B cell (primary cell): ENCODE results near the gene FAM174C. TPM values are rescaled to one million over a fixed set of nuclear protein-coding genes. Genes with fewer than 3 reads are reported as not detected.

Source experiments
- ATAC-seq: fragments of 200-7000 bp; cut with Tn5 transposase; one replicate; pipeline ENCODE4 v1.10.0; 2021; ENCODE audit warnings: low read depth, mild to moderate bottlenecking, moderate number of reproducible peaks, moderate library complexity
- CTCF ChIA-PET: fragments of 350-600 bp; sonication (Branson Sonifier 250); formaldehyde crosslinking; loops from one replicate; lab custom pipeline; 2021; ENCODE audit warnings: antibody characterized with exemption, inconsistent platforms; lab: Charles Lee
- POLR2A ChIA-PET: fragments of 350-600 bp; sonication (Branson Sonifier 250); formaldehyde crosslinking; loops from one replicate; lab custom pipeline; 2021; ENCODE audit warnings: antibody characterized with exemption; lab: Charles Lee
- DNase-seq: peaks from one replicate; pipeline ENCODE4 v3.0.0; 2013
- H2AFZ ChIP-seq: 2 replicates; pipeline ENCODE4 v1.6.1; 2012; ENCODE audit warnings: mild to moderate bottlenecking, low read depth, low read length; ENCODE audit not compliant: insufficient read depth, poor library complexity, severe bottlenecking
- H3K27ac ChIP-seq, 2 donors: 1 replicate in 1 of 2; 2 replicates in 1 of 2; pipeline ENCODE4 v1.5.1; 2012 to 2013; ENCODE audit warnings: low read length in 2 of 2, mild to moderate bottlenecking in 2 of 2, moderate library complexity in 1 of 2
- H3K27me3 ChIP-seq, 4 experiments: fragments of 200-600 bp in 1 of 4; sonication (generic) in 1 of 4; replicated peaks in 1 of 4; 1 replicate in 2 of 4; 2 replicates in 2 of 4; pipeline versions ENCODE4 v1.6.1 to v1.7.0; 2013 to 2016; ENCODE audit warnings: low read length in 3 of 4, mild to moderate bottlenecking in 2 of 4, mixed read lengths in 1 of 4, moderate library complexity in 1 of 4; ENCODE audit not compliant: insufficient read depth in 4 of 4, control insufficient read depth in 3 of 4; ENCODE audit errors: control extremely low read depth in 1 of 4
- H3K36me3 ChIP-seq, 2 experiments: replicated peaks in 1 of 2; 1 replicate in 1 of 2; 2 replicates in 1 of 2; pipeline versions ENCODE4 v1.6.1 to v1.7.1; 2013; ENCODE audit warnings: low read length in 1 of 2; ENCODE audit not compliant: insufficient read depth in 2 of 2, control insufficient read depth in 1 of 2; ENCODE audit errors: control extremely low read depth in 1 of 2, extremely low read depth in 1 of 2
- H3K4me1 ChIP-seq, 2 donors: fragments of 200-600 bp in 1 of 2; sonication (generic) in 1 of 2; 1 replicate in 1 of 2; 2 replicates in 1 of 2; pipeline versions ENCODE4 v1.5.1 to v1.6.1; 2013 to 2017; ENCODE audit warnings: low read length in 2 of 2; ENCODE audit not compliant: control insufficient read depth in 2 of 2, insufficient read depth in 2 of 2
- H3K4me2 ChIP-seq: replicated peaks from 2 replicates; pipeline ENCODE3; 2012; ENCODE audit warnings: mild to moderate bottlenecking, low read depth, low read length; ENCODE audit not compliant: poor library complexity, severe bottlenecking
- H3K4me3 ChIP-seq, 5 experiments: fragments of 200-600 bp in 1 of 5; sonication (generic) in 1 of 5; 1 replicate in 3 of 5; 2 replicates in 2 of 5; pipeline versions ENCODE4 v1.5.1 to v1.7.0; 2011 to 2016; ENCODE audit warnings: low read length in 4 of 5, mild to moderate bottlenecking in 4 of 5, low read depth in 2 of 5, control low read depth in 1 of 5, moderate library complexity in 1 of 5; ENCODE audit not compliant: insufficient read depth in 1 of 5; ENCODE audit errors: control extremely low read depth in 1 of 5, extremely low read depth in 1 of 5
- H3K79me2 ChIP-seq: fragments of 200-600 bp; sonication (generic); one replicate; pipeline ENCODE4 v1.6.0; 2016; ENCODE audit warnings: low read length; ENCODE audit not compliant: control insufficient read depth, insufficient read depth
- H3K9ac ChIP-seq: fragments of 200-600 bp; sonication (generic); 2 replicates; pipeline ENCODE4 v1.6.1; 2017; ENCODE audit warnings: mild to moderate bottlenecking, low read length, moderate library complexity
- H3K9me3 ChIP-seq, 3 donors: one replicate each; pipeline versions ENCODE4 v1.6.1 to v1.7.1; 2013; ENCODE audit warnings: low read length in 2 of 3; ENCODE audit not compliant: control insufficient read depth in 2 of 3, insufficient read depth in 1 of 3; ENCODE audit errors: control extremely low read depth in 1 of 3
- H4K20me1 ChIP-seq: 2 replicates; pipeline ENCODE4 v1.6.0; 2012; ENCODE audit warnings: mild to moderate bottlenecking, low read length; ENCODE audit not compliant: insufficient read depth, control insufficient read depth, poor library complexity, severe bottlenecking
- H3K27ac Mint-ChIP-seq: one replicate; pipeline ENCODE4 v1.8.0; 2021; ENCODE audit warnings: mixed read lengths
- H3K27me3 Mint-ChIP-seq: one replicate; pipeline ENCODE4 v1.8.0; 2021; ENCODE audit warnings: mixed read lengths
- H3K4me1 Mint-ChIP-seq: one replicate; pipeline ENCODE4 v1.8.0; 2021; ENCODE audit warnings: mixed read lengths
- H3K4me3 Mint-ChIP-seq: one replicate; pipeline ENCODE4 v1.8.0; 2021; ENCODE audit warnings: mixed read lengths
- H3K9me3 Mint-ChIP-seq: one replicate; pipeline ENCODE4 v1.8.0; 2022; ENCODE audit warnings: mixed read lengths; ENCODE audit not compliant: insufficient read depth
- EZH2 ChIP-seq: IDR thresholded peaks from 2 replicates; pipeline ENCODE4 v1.6.1; 2012; ENCODE audit warnings: borderline replicate concordance, low read depth, mild to moderate bottlenecking, moderate library complexity, low read length; ENCODE audit not compliant: insufficient read depth, poor library complexity, severe bottlenecking
- whole genome bisulfite sequencing: methylation state at CpG from one replicate; pipeline ENCODE4 v1.1.5; 2013; ENCODE audit warnings: missing lambda C conversion rate; ENCODE audit not compliant: insufficient coverage; 5-methylcytosine and 5-hydroxymethylcytosine counted together
- intact Hi-C: fragments of 100-400 bp; cut with micrococcal nuclease; formaldehyde crosslinking; loops from one replicate; pipeline ENCODE4 v1.10.0; 2022
- polyA plus RNA-seq: library from polyadenylated mRNA; depleted of rRNA; stranded (reverse); fragments of >200 nt; gene quantifications from 2 replicates; pipeline ENCODE4 v1.2.3, GENCODE V29; 2012
- total RNA-seq, 2 donors: library from RNA; stranded (reverse); fragments of 120-200 nt in 1 of 2; gene quantifications; 1 replicate in 1 of 2; 2 replicates in 1 of 2; pipeline versions ENCODE4 v1.2.3 to v1.2.4, GENCODE V29; 2013 to 2022
- TF ChIP-seq, protein P1 (sequence below): fragments of 200-600 bp; IDR thresholded peaks from one replicate; pipeline ENCODE4 v1.8.0; 2022; ENCODE audit warnings: antibody characterized with exemption, mild to moderate bottlenecking

The FAM174C gene
- total and polyA plus RNA-seq, 2 donors (not counting 1 experiment from before 2014, with no cell fraction given) = 41.1 to 70.6 TPM

GRCh38 chr19:1268226-1269064 is 6.9 kb upstream of the FAM174C start:
- Histone ChIP-seq H3K9me3 (no peaks in the 10 kb centered on the region), H3K36me3 (peaks cover 7 to 36% of the 10 kb centered on the region in 2 experiments), H4K20me1 (peaks cover 60% of the 10 kb centered on the region), H3K79me2 (peaks cover 59% of the 10 kb centered on the region), H3K27ac (peak overlapping the region; percentile 88 to 92), H3K4me2 (peak overlapping the region; percentile 83), H3K4me3 (peak overlapping the region in 3 of 5 experiments; percentile 13 to 34 (median 18)), H3K27me3 (no peaks in the 10 kb centered on the region), H2AFZ (no peak overlapping the region), H3K9ac (no peak overlapping the region), H3K4me1 (peaks cover 70 to 86% of the 10 kb centered on the region in 2 donors)
- WGBS = 61% methylated on average over 40 of the region's 40 CpGs
- no peak for TF ChIP-seq EZH2
- TF ChIP-seq, protein P1, sequence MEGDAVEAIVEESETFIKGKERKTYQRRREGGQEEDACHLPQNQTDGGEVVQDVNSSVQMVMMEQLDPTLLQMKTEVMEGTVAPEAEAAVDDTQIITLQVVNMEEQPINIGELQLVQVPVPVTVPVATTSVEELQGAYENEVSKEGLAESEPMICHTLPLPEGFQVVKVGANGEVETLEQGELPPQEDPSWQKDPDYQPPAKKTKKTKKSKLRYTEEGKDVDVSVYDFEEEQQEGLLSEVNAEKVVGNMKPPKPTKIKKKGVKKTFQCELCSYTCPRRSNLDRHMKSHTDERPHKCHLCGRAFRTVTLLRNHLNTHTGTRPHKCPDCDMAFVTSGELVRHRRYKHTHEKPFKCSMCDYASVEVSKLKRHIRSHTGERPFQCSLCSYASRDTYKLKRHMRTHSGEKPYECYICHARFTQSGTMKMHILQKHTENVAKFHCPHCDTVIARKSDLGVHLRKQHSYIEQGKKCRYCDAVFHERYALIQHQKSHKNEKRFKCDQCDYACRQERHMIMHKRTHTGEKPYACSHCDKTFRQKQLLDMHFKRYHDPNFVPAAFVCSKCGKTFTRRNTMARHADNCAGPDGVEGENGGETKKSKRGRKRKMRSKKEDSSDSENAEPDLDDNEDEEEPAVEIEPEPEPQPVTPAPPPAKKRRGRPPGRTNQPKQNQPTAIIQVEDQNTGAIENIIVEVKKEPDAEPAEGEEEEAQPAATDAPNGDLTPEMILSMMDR = no peak
- no peaks in the 10 kb centered on the region for H3K9me3 Mint-ChIP-seq
- intact Hi-C loops = loop anchor here (1.0 to 5.0 kb wide), 3 partner anchors 8 to 222 kb away; partner anchors contain the start of genes GPX4, PCSK4 and REEP6
- peak overlapping the region; percentile 95 for H3K4me3 Mint-ChIP-seq
- DNase-seq = peak; percentile 58
- no peaks in the 10 kb centered on the region for H3K27me3 Mint-ChIP-seq
- peaks cover 79% of the 10 kb centered on the region for H3K4me1 Mint-ChIP-seq
- CTCF ChIA-PET = interaction anchor here (0.8 to 10.0 kb wide), 12 partner anchors 8 to 156 kb away, joined by 3 to 658 read pairs (median 7); partner anchors contain the start of genes ATP5F1D and NDUFS7
- no peak for ATAC-seq
- POLR2A ChIA-PET = interaction anchor here (0.5 to 11.0 kb wide), 30 partner anchors 11 to 1976 kb away, joined by 3 to 402 read pairs (median 4); partner anchors contain the start of genes ATP5F1D, CBARP, GPX4 and MIDN
- H3K27ac Mint-ChIP-seq = peak overlapping the region; percentile 95
